HFF-Myc (cell line): ENCODE measurements around the gene ZNF576.
"Not testable (repeated sequence)": the region's sequence is repeated elsewhere in the genome, so short reads cannot be mapped to it uniquely, and the experiment has no call there.

Experiments
- DNase-seq: peaks from one replicate; pipeline ENCODE4 v3.0.0-alpha.2; 2011; ENCODE audit warnings: low read depth; ENCODE audit errors: extremely low read depth
- H3K4me3 ChIP-seq: replicated peaks from 2 replicates; pipeline ENCODE4 v1.5.1; 2011; ENCODE audit warnings: low read depth, mild to moderate bottlenecking, control low read depth, low read length
- CTCF ChIP-seq: IDR thresholded peaks from 2 replicates; pipeline ENCODE4 v1.5.1; 2012; ENCODE audit warnings: mild to moderate bottlenecking, low read depth, low read length, control low read depth; ENCODE audit errors: missing control alignments

Gene ZNF576

GRCh38 chr19:43628646-43629326, 32.4 kb downstream of the ZNF576 start:
- no peak for TF ChIP-seq CTCF
- DNase-seq, result no peak
- H3K4me3 ChIP-seq, result no peak overlapping the region

- TF ChIP-seq CTCF, result no peak
- H3K4me3 ChIP-seq, result no peak overlapping the region
- no peak for DNase-seq
These were observed 35.1 kb downstream of the ZNF576 start for GRCh38 chr19:43631491-43631890.

GRCh38 chr19:43633520-43633919, 37.1 kb downstream of the ZNF576 start:
- no peak overlapping the region for H3K4me3 ChIP-seq
- no peak for DNase-seq
- no peak for TF ChIP-seq CTCF

GRCh38 chr19:43634068-43634467, 37.7 kb downstream of the ZNF576 start:
- no peak overlapping the region for H3K4me3 ChIP-seq
- DNase-seq, result no peak
- no peak for TF ChIP-seq CTCF

GRCh38 chr19:43634506-43634871, 38.1 kb downstream of the ZNF576 start:
- no peak for DNase-seq
- no peak for TF ChIP-seq CTCF
- H3K4me3 ChIP-seq, result no peak overlapping the region

- DNase-seq, result no peak
- H3K4me3 ChIP-seq, result no peak overlapping the region
- TF ChIP-seq CTCF, result no peak
These were observed 38.6 kb downstream of the ZNF576 start for GRCh38 chr19:43634872-43635560.

GRCh38 chr19:43635561-43635940, 39.2 kb downstream of the ZNF576 start:
- H3K4me3 ChIP-seq, DNase-seq: not testable (repeated sequence)
